HCT116 (cell line): ENCODE measurements around the gene OSBPL1A. TPM values are rescaled to one million over a fixed set of nuclear protein-coding genes. Genes with fewer than 3 reads are reported as not detected.

Source experiments
- ATAC-seq: fragments of 200-7000 bp; cut with Tn5 transposase; 2 replicates; pipeline ENCODE4 v1.9.1; 2020; ENCODE audit warnings: mild to moderate bottlenecking, moderate library complexity
- BruUV-seq: library from RNA; stranded (reverse); fragments of 400-500 nt; replicated peaks from 2 replicates; lab custom pipeline; 2021; lab: Mats Ljungman, UMichigan
- CTCF ChIA-PET: fragments of 300-600 bp; sonication (Branson Sonifier 250); formaldehyde crosslinking; loops from one replicate; lab custom pipeline; 2021; ENCODE audit warnings: antibody characterized with exemption; lab: Charles Lee
- POLR2A ChIA-PET: fragments of 300-600, 350-600 bp; sonication (Branson Sonifier 250); formaldehyde crosslinking; loops from one replicate; lab custom pipeline; 2021; ENCODE audit warnings: antibody characterized with exemption; lab: Charles Lee
- RAD21 ChIA-PET, 2 experiments: fragments of 300-600 bp; sonication (Branson Sonifier 250); formaldehyde crosslinking; loops; one replicate each; lab custom pipeline; 2023; ENCODE audit warnings: low total read pairs in 2 of 2; ENCODE audit not compliant: uncharacterized antibody in 2 of 2, unreplicated experiment in 2 of 2, low non-redundant PET in 1 of 2; lab: Charles Lee
- DNase-seq: peaks from one replicate; pipeline ENCODE4 v3.0.0-alpha.2; 2010; ENCODE audit warnings: low read depth, low spot score
- H2AFZ ChIP-seq: fragments of 200-600 bp; shearing (Covaris generic), sonication (generic); 2 replicates; pipeline ENCODE4 v1.6.1; 2017; ENCODE audit warnings: low read depth, mixed run types, mixed read lengths, antibody characterized with exemption, low read length; ENCODE audit not compliant: poor library complexity, severe bottlenecking
- H3K27ac ChIP-seq: 2 replicates; pipeline ENCODE4 v1.5.1; 2012; ENCODE audit warnings: low read depth, low read length
- H3K27me3 ChIP-seq: fragments of 200-600 bp; sonication (generic); 2 replicates; pipeline ENCODE4 v1.6.1; 2016; ENCODE audit warnings: mixed run types, low read length, mixed read lengths; ENCODE audit not compliant: insufficient read depth
- H3K36me3 ChIP-seq, 2 experiments: fragments of 200-500 bp in 1 of 2; fragments of 200-600 bp in 1 of 2; sonication (Bioruptor generic) in 1 of 2; sonication (generic) in 1 of 2; 2 replicates each; pipeline versions ENCODE4 v1.5.1 to v1.6.1; 2014 to 2016; ENCODE audit warnings: low read length in 2 of 2, inconsistent platforms in 1 of 2, mixed read lengths in 1 of 2, mixed run types in 1 of 2; ENCODE audit not compliant: insufficient read depth in 2 of 2, control insufficient read depth in 1 of 2
- H3K4me1 ChIP-seq, 2 experiments: fragments of 200-600 bp in 1 of 2; sonication (generic) in 1 of 2; 2 replicates each; pipeline versions ENCODE4 v1.5.1 to v1.6.1; 2012 to 2017; ENCODE audit warnings: low read length in 2 of 2, inconsistent platforms in 1 of 2, mild to moderate bottlenecking in 1 of 2, mixed read lengths in 1 of 2, mixed run types in 1 of 2, moderate library complexity in 1 of 2; ENCODE audit not compliant: insufficient read depth in 2 of 2, control insufficient read depth in 1 of 2
- H3K4me2 ChIP-seq: fragments of 200-600 bp; sonication (generic); 2 replicates; pipeline ENCODE4 v1.6.1; 2017; ENCODE audit warnings: mixed run types, low read length, mixed read lengths
- H3K4me3 ChIP-seq, 2 experiments: fragments of 200-600 bp in 1 of 2; sonication (generic) in 1 of 2; replicated peaks in 1 of 2; 2 replicates each; pipeline ENCODE4 v1.5.1; 2011 to 2016; ENCODE audit warnings: low read length in 2 of 2, control low read depth in 1 of 2, low read depth in 1 of 2, mild to moderate bottlenecking in 1 of 2, mixed read lengths in 1 of 2, mixed run types in 1 of 2
- H3K79me2 ChIP-seq: fragments of 200-600 bp; sonication (generic); 2 replicates; pipeline ENCODE4 v1.6.1; 2017; ENCODE audit warnings: mild to moderate bottlenecking, mixed run types, low read length, moderate library complexity, mixed read lengths; ENCODE audit not compliant: insufficient read depth
- H3K9ac ChIP-seq: fragments of 200-600 bp; sonication (generic); 2 replicates; pipeline ENCODE4 v1.6.1; 2016; ENCODE audit warnings: low read length, mixed read lengths
- H3K9me2 ChIP-seq: fragments of 200-600 bp; sonication (generic), shearing (Covaris generic); 2 replicates; pipeline ENCODE4 v1.6.1; 2017; ENCODE audit warnings: mixed run types, mild to moderate bottlenecking, moderate library complexity; ENCODE audit not compliant: insufficient read depth
- H3K9me3 ChIP-seq, 2 experiments: fragments of 200-500 bp in 1 of 2; fragments of 200-600 bp in 1 of 2; sonication (Bioruptor generic) in 1 of 2; sonication (generic) in 1 of 2; 2 replicates each; pipeline ENCODE4 v1.6.1; 2014 to 2017; ENCODE audit warnings: low read length in 2 of 2, mixed read lengths in 2 of 2, inconsistent platforms in 1 of 2, low read depth in 1 of 2, mild to moderate bottlenecking in 1 of 2, mixed run types in 1 of 2, moderate library complexity in 1 of 2; ENCODE audit not compliant: control insufficient read depth in 1 of 2, insufficient read depth in 1 of 2
- H4K20me1 ChIP-seq: fragments of 200-600 bp; sonication (generic), shearing (Covaris generic); 2 replicates; pipeline ENCODE4 v1.6.1; 2017; ENCODE audit warnings: mixed run types, mild to moderate bottlenecking, moderate library complexity; ENCODE audit not compliant: insufficient read depth
- ATF3 ChIP-seq: IDR thresholded peaks from 2 replicates; pipeline ENCODE4 v1.6.1; 2012
- CBX3 ChIP-seq: IDR thresholded peaks from 2 replicates; pipeline ENCODE4 v1.6.1; 2012; ENCODE audit warnings: low read depth
- CTCF ChIP-seq, 3 experiments: fragments of 200-600 bp in 1 of 3; sonication (generic) in 1 of 3; IDR thresholded peaks in 2 of 3; conservative IDR thresholded peaks in 1 of 3; 2 replicates each; pipeline ENCODE4 v1.5.1; 2012 to 2017; ENCODE audit warnings: low read depth in 2 of 3, low read length in 2 of 3, antibody characterized with exemption in 1 of 3, borderline replicate concordance in 1 of 3, control low read depth in 1 of 3, mild to moderate bottlenecking in 1 of 3, mixed read lengths in 1 of 3, mixed run types in 1 of 3, moderate library complexity in 1 of 3; ENCODE audit not compliant: insufficient read depth in 1 of 3
- EGR1 ChIP-seq: IDR thresholded peaks from 2 replicates; pipeline ENCODE4 v1.6.1; 2012; ENCODE audit warnings: low read depth
- EZH2 ChIP-seq: fragments of 200-600 bp; sonication (generic); IDR thresholded peaks from 2 replicates; pipeline ENCODE4 v1.6.1; 2017; ENCODE audit warnings: antibody characterized with exemption, mixed run types
- EZH2phosphoT487 ChIP-seq: fragments of 200-600 bp; IDR thresholded peaks from 2 replicates; pipeline ENCODE4 v1.6.1; 2018; ENCODE audit warnings: antibody characterized with exemption, borderline replicate concordance
- FOSL1 ChIP-seq: IDR thresholded peaks from 2 replicates; pipeline ENCODE4 v1.6.1; 2012; ENCODE audit warnings: low read depth
- JUND ChIP-seq: IDR thresholded peaks from 2 replicates; pipeline ENCODE4 v1.6.1; 2012
- POLR2A ChIP-seq: IDR thresholded peaks from 2 replicates; pipeline ENCODE4 v1.7.0; 2011; ENCODE audit warnings: borderline replicate concordance; ENCODE audit not compliant: insufficient read depth, insufficient read length; ENCODE audit errors: extremely low read depth
- POLR2AphosphoS5 ChIP-seq: IDR thresholded peaks from 2 replicates; pipeline ENCODE4 v1.6.1; 2011; ENCODE audit warnings: mild to moderate bottlenecking, low read depth, low read length, moderate library complexity
- REST ChIP-seq: IDR thresholded peaks from 2 replicates; pipeline ENCODE4 v1.6.1; 2012; ENCODE audit warnings: low read depth
- SIN3A ChIP-seq: IDR thresholded peaks from 2 replicates; pipeline ENCODE4 v1.6.1; 2012; ENCODE audit warnings: low read depth
- SP1 ChIP-seq: IDR thresholded peaks from 2 replicates; pipeline ENCODE4 v1.6.1; 2012; ENCODE audit warnings: low read depth
- SRF ChIP-seq: IDR thresholded peaks from 2 replicates; pipeline ENCODE4 v1.6.1; 2012; ENCODE audit warnings: low read depth
- TCF7L2 ChIP-seq: IDR thresholded peaks from 2 replicates; pipeline ENCODE4 v1.7.0; 2011; ENCODE audit warnings: borderline replicate concordance, inconsistent platforms; ENCODE audit not compliant: insufficient read depth, insufficient read length; ENCODE audit errors: extremely low read depth
- YY1 ChIP-seq: IDR thresholded peaks from 2 replicates; pipeline ENCODE4 v1.6.1; 2011; ENCODE audit warnings: low read length, low read depth, moderate library complexity, mild to moderate bottlenecking; ENCODE audit not compliant: insufficient replicate concordance; ENCODE audit errors: extremely low read depth
- ZBTB33 ChIP-seq: IDR thresholded peaks from 2 replicates; pipeline ENCODE4 v1.6.1; 2011; ENCODE audit warnings: mild to moderate bottlenecking, low read length, moderate library complexity; ENCODE audit not compliant: insufficient replicate concordance; ENCODE audit errors: extremely low read depth
- ZFX ChIP-seq: fragments of 450-650 bp; IDR thresholded peaks from 2 replicates; pipeline ENCODE4 v1.6.1; 2017
- ZNF274 ChIP-seq: fragments of 200-500 bp; sonication (Bioruptor generic); IDR thresholded peaks from 2 replicates; pipeline ENCODE4 v1.6.1; 2014; ENCODE audit warnings: mild to moderate bottlenecking, low read depth, low read length, inconsistent platforms
- intact Hi-C: fragments of 100-400 bp; cut with micrococcal nuclease; formaldehyde crosslinking; loops from 2 replicates; pipeline ENCODE4 v1.10.0; 2022
- total RNA-seq: library from RNA; stranded (reverse); gene quantifications from one replicate; pipeline ENCODE4 v1.2.1, GENCODE V29; 2021; ENCODE audit not compliant: unreplicated experiment

Gene OSBPL1A
- total RNA-seq, 1 experiment from 2014 or later, result 18.9 TPM

- TF ChIP-seq EZH2, result no peak
- TF ChIP-seq FOSL1, result no peak
- no peak for TF ChIP-seq EGR1
- TF ChIP-seq POLR2A, result no peak
- TF ChIP-seq SIN3A, result no peak
- TF ChIP-seq CBX3, result no peak
- TF ChIP-seq ZFX, result no peak
- TF ChIP-seq CTCF (IDR thresholded peaks at IDR 0.05 in 2 of 3, conservative IDR thresholded peaks at IDR 0.05 in 1 of 3; ENCODE audit: borderline replicate concordance in 1 of 3, insufficient read depth in 1 of 3, low read depth in 2 of 3, low read length in 2 of 3), result no peak
- TF ChIP-seq SP1, result no peak
- no peak for TF ChIP-seq YY1
- TF ChIP-seq TCF7L2, result no peak
- TF ChIP-seq EZH2phosphoT487, result no peak
- TF ChIP-seq ZBTB33, result no peak
- no peak for TF ChIP-seq JUND
- no peak for TF ChIP-seq REST
- TF ChIP-seq ATF3, result no peak
- TF ChIP-seq ZNF274, result no peak
- no peak for TF ChIP-seq POLR2AphosphoS5
- TF ChIP-seq SRF, result no peak
- Histone ChIP-seq H3K79me2 (no peaks in the 10 kb centered on the region), H3K9me3 (no peaks in the 10 kb centered on the region), H3K9me2 (no peaks in the 10 kb centered on the region), H3K27ac (no peak overlapping the region), H3K4me1 (no peaks in the 10 kb centered on the region), H3K4me2 (no peak overlapping the region), H3K27me3 (no peaks in the 10 kb centered on the region), H2AFZ (no peak overlapping the region), H3K36me3 (peaks cover 36 to 69% of the 10 kb centered on the region in 2 experiments), H3K4me3 (no peak overlapping the region), H3K9ac (no peak overlapping the region), H4K20me1 (no peaks in the 10 kb centered on the region)
- no TSS peak for BruUV-seq
- ChIA-PET CTCF (interaction anchor here (0.8 to 2.3 kb wide), 8 partner anchors 13 to 280 kb away, joined by 3 to 21 read pairs (median 6); partner anchors contain the start of gene HRH4), RAD21 (interaction anchor here in 1 of 2 experiments (0.7 kb wide), 1 partner anchor 42 kb away, joined by 3 read pairs; no protein-coding TSS in a partner anchor), POLR2A (interaction anchor here (1.4 kb wide), 1 partner anchor 12 kb away, joined by 4 read pairs; no protein-coding TSS in a partner anchor)
- ATAC-seq (no peak), DNase-seq (no peak)
- intact Hi-C loops, result no loop called here
Measured at GRCh38 chr18:24446453-24446852, 48.8 kb upstream of the OSBPL1A start.
